WTC11 (cell line): ENCODE measurements around the gene CPNE5. TPM values are rescaled to one million over a fixed set of nuclear protein-coding genes. Genes with fewer than 3 reads are reported as not detected.
"Not testable (repeated sequence)": the region's sequence is repeated elsewhere in the genome, so short reads cannot be mapped to it uniquely, and the experiment has no call there.

Source experiments
- ATAC-seq: fragments of 200-7000 bp; cut with Tn5 transposase; 2 replicates; pipeline ENCODE4 v1.10.0; 2021; ENCODE audit warnings: mild to moderate bottlenecking, moderate library complexity
- CTCF ChIA-PET: fragments of 300-600 bp; sonication (Branson Sonifier 250); formaldehyde crosslinking; loops from one replicate; lab custom pipeline; 2021; ENCODE audit warnings: antibody characterized with exemption; lab: Charles Lee
- POLR2A ChIA-PET: fragments of 350-600 bp; sonication (Branson Sonifier 250); formaldehyde crosslinking; loops from one replicate; lab custom pipeline; 2021; ENCODE audit warnings: antibody characterized with exemption; lab: Charles Lee
- DNase-seq: peaks from one replicate; pipeline ENCODE4 v3.0.0; 2021; ENCODE audit warnings: low spot score
- H3K27ac Mint-ChIP-seq: 2 replicates; pipeline ENCODE4 v1.8.0; 2021; ENCODE audit warnings: mixed read lengths
- H3K27me3 Mint-ChIP-seq: 2 replicates; pipeline ENCODE4 v1.8.0; 2021; ENCODE audit warnings: low read depth, mild to moderate bottlenecking, moderate library complexity, mixed read lengths
- H3K36me3 Mint-ChIP-seq: 2 replicates; pipeline ENCODE4 v1.8.0; 2021; ENCODE audit warnings: mixed read lengths
- H3K4me1 Mint-ChIP-seq: 2 replicates; pipeline ENCODE4 v1.8.0; 2022; ENCODE audit warnings: mixed read lengths
- H3K4me3 Mint-ChIP-seq: 2 replicates; pipeline ENCODE4 v1.8.0; 2021; ENCODE audit warnings: mild to moderate bottlenecking, moderate library complexity, mixed read lengths
- H3K9me3 Mint-ChIP-seq: 2 replicates; pipeline ENCODE4 v1.8.0; 2021; ENCODE audit warnings: mixed read lengths
- ATF1 ChIP-seq: sonication (generic); formaldehyde crosslinking; IDR thresholded peaks from 2 replicates; pipeline ENCODE4 v1.8.1; 2023; ENCODE audit warnings: mild to moderate bottlenecking, moderate library complexity, missing genetic modification reagents
- ATF3 ChIP-seq: sonication (generic); formaldehyde crosslinking; conservative IDR thresholded peaks from 2 replicates; pipeline ENCODE4 v1.8.1; 2022; ENCODE audit warnings: mild to moderate bottlenecking, missing genetic modification reagents
- CBFB ChIP-seq: sonication (generic); formaldehyde crosslinking; IDR thresholded peaks from 2 replicates; pipeline ENCODE4 v1.8.1; 2022; ENCODE audit warnings: mild to moderate bottlenecking, low read depth, missing genetic modification reagents
- CREM ChIP-seq: sonication (generic); formaldehyde crosslinking; IDR thresholded peaks from 2 replicates; pipeline ENCODE4 v1.8.1; 2022; ENCODE audit warnings: mild to moderate bottlenecking, missing genetic modification reagents, moderate library complexity
- FOXP4 ChIP-seq: sonication (generic); formaldehyde crosslinking; IDR thresholded peaks from 2 replicates; pipeline ENCODE4 v1.8.0; 2022; ENCODE audit warnings: mild to moderate bottlenecking, missing genetic modification reagents
- GABPB1 ChIP-seq: sonication (generic); formaldehyde crosslinking; IDR thresholded peaks from 2 replicates; pipeline ENCODE4 v1.8.1; 2023; ENCODE audit warnings: mild to moderate bottlenecking, missing genetic modification reagents
- HMGXB4 ChIP-seq: sonication (generic); formaldehyde crosslinking; IDR thresholded peaks from 2 replicates; pipeline ENCODE4 v1.8.1; 2023; ENCODE audit warnings: mild to moderate bottlenecking, moderate library complexity, missing genetic modification reagents
- JAZF1 ChIP-seq: fragments of 250-450 bp; sonication (Bioruptor Pico); IDR thresholded peaks from 2 replicates; pipeline ENCODE4 v1.9.0; 2021; ENCODE audit warnings: moderate library complexity, mild to moderate bottlenecking, inconsistent platforms
- MLX ChIP-seq: sonication (generic); formaldehyde crosslinking; IDR thresholded peaks from 2 replicates; pipeline ENCODE4 v1.8.1; 2023; ENCODE audit warnings: mild to moderate bottlenecking, missing genetic modification reagents, moderate library complexity
- RELA ChIP-seq: sonication (generic); formaldehyde crosslinking; IDR thresholded peaks from 2 replicates; pipeline ENCODE4 v1.8.1; 2022; ENCODE audit warnings: missing genetic modification reagents, mild to moderate bottlenecking, borderline replicate concordance
- ZNF121 ChIP-seq: sonication (generic); formaldehyde crosslinking; IDR thresholded peaks from 2 replicates; pipeline ENCODE4 v1.8.0; 2023; ENCODE audit warnings: missing genetic modification reagents
- ZNF263 ChIP-seq: sonication (generic); formaldehyde crosslinking; IDR thresholded peaks from 2 replicates; pipeline ENCODE4 v1.8.1; 2022; ENCODE audit warnings: low read depth, mild to moderate bottlenecking, moderate library complexity, missing genetic modification reagents
- ZNF423 ChIP-seq: fragments of 250-450 bp; sonication (Bioruptor Pico); IDR thresholded peaks from 2 replicates; pipeline ENCODE4 v2.1.2; 2022; ENCODE audit warnings: mild to moderate bottlenecking, moderate library complexity
- total RNA-seq: library from RNA; stranded (reverse); gene quantifications from 3 replicates; pipeline ENCODE4 v1.2.3, GENCODE V29; 2021
- TF ChIP-seq, protein P1 (sequence below): fragments of 250-450 bp; sonication (Bioruptor Pico); IDR thresholded peaks from 2 replicates; pipeline ENCODE4 v1.9.0; 2021; ENCODE audit warnings: mild to moderate bottlenecking
- TF ChIP-seq, protein P2 (sequence below): sonication (generic); formaldehyde crosslinking; IDR thresholded peaks from 2 replicates; pipeline ENCODE4 v1.8.1; 2022; ENCODE audit warnings: mild to moderate bottlenecking, missing genetic modification reagents, moderate library complexity, borderline replicate concordance
- TF ChIP-seq, protein P3 (sequence below): sonication (generic); formaldehyde crosslinking; IDR thresholded peaks from 2 replicates; pipeline ENCODE4 v1.8.1; 2023; ENCODE audit warnings: mild to moderate bottlenecking, missing genetic modification reagents, moderate library complexity
- TF ChIP-seq, protein P4 (sequence below): sonication (generic); formaldehyde crosslinking; IDR thresholded peaks from 2 replicates; pipeline ENCODE4 v1.8.0; 2023; ENCODE audit warnings: missing genetic modification reagents, mild to moderate bottlenecking, borderline replicate concordance

The CPNE5 gene
- total RNA-seq, 1 experiment from 2014 or later: 0.44 TPM

DNA sequence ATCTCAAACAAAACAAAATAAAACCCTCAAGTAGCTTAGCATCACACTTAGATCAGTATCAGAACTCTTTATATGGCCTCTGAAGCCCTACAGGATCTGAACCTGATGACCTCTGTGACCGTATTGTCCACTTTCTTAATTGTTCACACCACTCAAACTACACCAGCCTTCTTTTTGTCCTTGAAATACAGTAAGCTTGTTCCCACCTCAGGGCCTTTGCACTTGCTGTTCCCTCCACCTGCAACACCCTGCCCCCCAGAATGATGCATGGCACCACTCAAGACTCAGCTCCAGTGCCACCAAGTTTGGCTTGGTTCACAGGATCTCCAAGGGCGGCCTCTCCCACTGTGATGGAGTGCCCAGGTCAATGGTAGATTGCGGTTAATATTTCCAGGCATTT, 25.7 kb downstream of the CPNE5 start (continued):
- no peak for TF ChIP-seq FOXP4 (CRISPR knock-in tag)
- TF ChIP-seq, protein P1, sequence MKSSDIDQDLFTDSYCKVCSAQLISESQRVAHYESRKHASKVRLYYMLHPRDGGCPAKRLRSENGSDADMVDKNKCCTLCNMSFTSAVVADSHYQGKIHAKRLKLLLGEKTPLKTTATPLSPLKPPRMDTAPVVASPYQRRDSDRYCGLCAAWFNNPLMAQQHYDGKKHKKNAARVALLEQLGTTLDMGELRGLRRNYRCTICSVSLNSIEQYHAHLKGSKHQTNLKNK (CRISPR knock-in tag): no peak
- no peak for TF ChIP-seq ZNF423
- no peak for TF ChIP-seq CREM (CRISPR knock-in tag)
- no peak for TF ChIP-seq ATF3 (CRISPR knock-in tag)
- TF ChIP-seq RELA (CRISPR knock-in tag): no peak

DNA sequence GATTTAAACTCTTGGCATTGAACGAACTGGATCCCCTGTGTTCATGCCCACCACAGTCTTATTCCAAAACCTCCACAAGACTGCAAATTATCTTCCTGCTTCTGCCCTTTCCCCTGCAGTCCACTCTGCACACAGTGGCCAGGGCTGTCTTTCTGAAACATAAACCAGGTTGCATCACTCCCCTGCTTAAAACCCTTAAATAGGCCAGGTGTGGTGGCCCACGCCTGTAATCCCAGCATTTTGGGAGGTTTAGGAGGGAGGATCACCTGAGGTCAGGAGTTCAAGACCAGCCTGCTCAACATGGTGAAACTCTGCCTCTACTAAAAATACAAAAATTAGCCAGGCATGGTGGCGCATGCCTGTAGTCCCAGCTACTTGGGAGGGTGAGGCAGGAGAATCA, 26.2 kb downstream of the CPNE5 start:
- H3K27me3 Mint-ChIP-seq, POLR2A ChIA-PET, DNase-seq, H3K4me3 Mint-ChIP-seq, H3K9me3 Mint-ChIP-seq, ATAC-seq, H3K27ac Mint-ChIP-seq, H3K36me3 Mint-ChIP-seq: not testable (repeated sequence)
- 0 out of 2 replicates have a peak, but pooled peaks have one; percentile 16 for TF ChIP-seq GABPB1 (CRISPR knock-in tag)
- CTCF ChIA-PET: interaction anchor here (1.9 to 5.6 kb wide), 2 partner anchors 30 to 37 kb away, joined by 8 to 61 read pairs; no protein-coding TSS in a partner anchor
- H3K4me1 Mint-ChIP-seq: peaks cover 15% of the 10 kb centered on the region

GRCh38 chr6:36809941-36810803, 29.1 kb downstream of the CPNE5 start:
- Mint-ChIP-seq H3K4me3 (no peak overlapping the region), H3K9me3 (no peaks in the 10 kb centered on the region), H3K36me3 (no peaks in the 10 kb centered on the region), H3K27me3 (peaks cover 5% of the 10 kb centered on the region; the same call in 1 of the 2 replicates), H3K4me1 (peaks cover 22% of the 10 kb centered on the region), H3K27ac (no peak overlapping the region)
- TF ChIP-seq ATF1 (CRISPR knock-in tag): no peak
- TF ChIP-seq ZNF263 (CRISPR knock-in tag): peak; percentile 85
- no peak for TF ChIP-seq JAZF1 (CRISPR knock-in tag)
- TF ChIP-seq, protein P2, sequence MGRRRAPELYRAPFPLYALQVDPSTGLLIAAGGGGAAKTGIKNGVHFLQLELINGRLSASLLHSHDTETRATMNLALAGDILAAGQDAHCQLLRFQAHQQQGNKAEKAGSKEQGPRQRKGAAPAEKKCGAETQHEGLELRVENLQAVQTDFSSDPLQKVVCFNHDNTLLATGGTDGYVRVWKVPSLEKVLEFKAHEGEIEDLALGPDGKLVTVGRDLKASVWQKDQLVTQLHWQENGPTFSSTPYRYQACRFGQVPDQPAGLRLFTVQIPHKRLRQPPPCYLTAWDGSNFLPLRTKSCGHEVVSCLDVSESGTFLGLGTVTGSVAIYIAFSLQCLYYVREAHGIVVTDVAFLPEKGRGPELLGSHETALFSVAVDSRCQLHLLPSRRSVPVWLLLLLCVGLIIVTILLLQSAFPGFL (CRISPR knock-in tag): no peak
- no peak for TF ChIP-seq MLX (CRISPR knock-in tag)
- TF ChIP-seq HMGXB4 (CRISPR knock-in tag): no peak
- TF ChIP-seq, protein P3, sequence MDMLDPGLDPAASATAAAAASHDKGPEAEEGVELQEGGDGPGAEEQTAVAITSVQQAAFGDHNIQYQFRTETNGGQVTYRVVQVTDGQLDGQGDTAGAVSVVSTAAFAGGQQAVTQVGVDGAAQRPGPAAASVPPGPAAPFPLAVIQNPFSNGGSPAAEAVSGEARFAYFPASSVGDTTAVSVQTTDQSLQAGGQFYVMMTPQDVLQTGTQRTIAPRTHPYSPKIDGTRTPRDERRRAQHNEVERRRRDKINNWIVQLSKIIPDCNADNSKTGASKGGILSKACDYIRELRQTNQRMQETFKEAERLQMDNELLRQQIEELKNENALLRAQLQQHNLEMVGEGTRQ (CRISPR knock-in tag): no peak
- no peak for TF ChIP-seq CBFB (CRISPR knock-in tag)
- peak; percentile 84 for TF ChIP-seq ZNF121 (CRISPR knock-in tag)
- TF ChIP-seq, protein P4, sequence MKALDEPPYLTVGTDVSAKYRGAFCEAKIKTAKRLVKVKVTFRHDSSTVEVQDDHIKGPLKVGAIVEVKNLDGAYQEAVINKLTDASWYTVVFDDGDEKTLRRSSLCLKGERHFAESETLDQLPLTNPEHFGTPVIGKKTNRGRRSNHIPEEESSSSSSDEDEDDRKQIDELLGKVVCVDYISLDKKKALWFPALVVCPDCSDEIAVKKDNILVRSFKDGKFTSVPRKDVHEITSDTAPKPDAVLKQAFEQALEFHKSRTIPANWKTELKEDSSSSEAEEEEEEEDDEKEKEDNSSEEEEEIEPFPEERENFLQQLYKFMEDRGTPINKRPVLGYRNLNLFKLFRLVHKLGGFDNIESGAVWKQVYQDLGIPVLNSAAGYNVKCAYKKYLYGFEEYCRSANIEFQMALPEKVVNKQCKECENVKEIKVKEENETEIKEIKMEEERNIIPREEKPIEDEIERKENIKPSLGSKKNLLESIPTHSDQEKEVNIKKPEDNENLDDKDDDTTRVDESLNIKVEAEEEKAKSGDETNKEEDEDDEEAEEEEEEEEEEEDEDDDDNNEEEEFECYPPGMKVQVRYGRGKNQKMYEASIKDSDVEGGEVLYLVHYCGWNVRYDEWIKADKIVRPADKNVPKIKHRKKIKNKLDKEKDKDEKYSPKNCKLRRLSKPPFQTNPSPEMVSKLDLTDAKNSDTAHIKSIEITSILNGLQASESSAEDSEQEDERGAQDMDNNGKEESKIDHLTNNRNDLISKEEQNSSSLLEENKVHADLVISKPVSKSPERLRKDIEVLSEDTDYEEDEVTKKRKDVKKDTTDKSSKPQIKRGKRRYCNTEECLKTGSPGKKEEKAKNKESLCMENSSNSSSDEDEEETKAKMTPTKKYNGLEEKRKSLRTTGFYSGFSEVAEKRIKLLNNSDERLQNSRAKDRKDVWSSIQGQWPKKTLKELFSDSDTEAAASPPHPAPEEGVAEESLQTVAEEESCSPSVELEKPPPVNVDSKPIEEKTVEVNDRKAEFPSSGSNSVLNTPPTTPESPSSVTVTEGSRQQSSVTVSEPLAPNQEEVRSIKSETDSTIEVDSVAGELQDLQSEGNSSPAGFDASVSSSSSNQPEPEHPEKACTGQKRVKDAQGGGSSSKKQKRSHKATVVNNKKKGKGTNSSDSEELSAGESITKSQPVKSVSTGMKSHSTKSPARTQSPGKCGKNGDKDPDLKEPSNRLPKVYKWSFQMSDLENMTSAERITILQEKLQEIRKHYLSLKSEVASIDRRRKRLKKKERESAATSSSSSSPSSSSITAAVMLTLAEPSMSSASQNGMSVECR (CRISPR knock-in tag): no peak
- ATAC-seq: peak; percentile 72
- CTCF ChIA-PET: interaction anchor here (0.8 to 5.6 kb wide), 18 partner anchors 10 to 208 kb away, joined by 3 to 61 read pairs (median 6); partner anchors contain the start of genes C6orf89 and PPIL1
- DNase-seq: peak; percentile 55
- POLR2A ChIA-PET: no interaction called here
